ENCODE measurements around the gene DHH.
A peak's percentile ranks its signal among the peaks of the same experiment; 100 is the strongest.
"Not testable (repeated sequence)": the region's sequence is repeated elsewhere in the genome, so short reads cannot be mapped to it uniquely, and the experiment has no call there.

The DHH gene

GRCh38 chr12:49130151-49131050 lies 35.8 kb upstream of the DHH start:
- Histone ChIP-seq H3K27ac (ENCODE audit: low read length) (peak overlapping the region; percentile 94), H3K27me3 (ENCODE audit: insufficient read depth, low read length) (no peaks in the 10 kb centered on the region), H3K9ac (ENCODE audit: low read depth, low read length) (peak overlapping the region; percentile 98), H3K4me3 (ENCODE audit: low read length) (peak overlapping the region; percentile 96), H3K36me3 (ENCODE audit: insufficient read depth, low read depth, low read length) (peaks cover 39% of the 10 kb centered on the region), H3K4me1 (ENCODE audit: insufficient read depth, low read length) (peaks cover 9% of the 10 kb centered on the region; the same call in 1 of the 2 replicates), H3K9me3 (ENCODE audit: insufficient read depth, low read depth, low read length) (no peaks in the 10 kb centered on the region)

GRCh38 chr12:49129332-49130150 lies 34.9 kb upstream of the DHH start:
- H3K27ac ChIP-seq (ENCODE audit: low read length), result no peak overlapping the region
- H3K9me3 ChIP-seq (ENCODE audit: insufficient read depth, low read depth, low read length), result no peaks in the 10 kb centered on the region
- H3K4me3 ChIP-seq (ENCODE audit: low read length), result peak overlapping the region; percentile 96
- peaks cover 39% of the 10 kb centered on the region for H3K36me3 ChIP-seq (ENCODE audit: insufficient read depth, low read depth, low read length)
- peaks cover 9% of the 10 kb centered on the region; the same call in 1 of the 2 replicates for H3K4me1 ChIP-seq (ENCODE audit: insufficient read depth, low read length)
- H3K9ac ChIP-seq (ENCODE audit: low read depth, low read length), result peak overlapping the region; percentile 98; the same call in 1 of the 2 replicates
- H3K27me3 ChIP-seq (ENCODE audit: insufficient read depth, low read length), result no peaks in the 10 kb centered on the region

DNA sequence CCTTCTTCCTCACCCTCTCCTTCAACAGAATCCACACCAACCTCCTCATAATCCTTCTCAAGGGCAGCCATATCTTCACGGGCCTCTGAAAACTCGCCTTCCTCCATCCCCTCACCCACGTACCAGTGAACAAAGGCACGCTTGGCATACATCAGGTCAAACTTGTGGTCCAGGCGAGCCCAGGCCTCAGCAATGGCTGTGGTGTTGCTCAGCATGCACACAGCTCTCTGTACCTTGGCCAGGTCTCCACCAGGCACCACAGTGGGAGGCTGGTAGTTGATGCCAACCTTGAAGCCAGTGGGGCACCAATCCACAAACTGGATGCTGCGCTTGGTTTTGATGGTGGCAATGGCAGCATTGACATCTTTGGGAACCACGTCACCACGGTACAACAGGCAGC lies 33.4 kb upstream of the DHH start:
- not testable (repeated sequence) for H3K9ac ChIP-seq (ENCODE audit: low read depth, low read length); H3K4me3 ChIP-seq (ENCODE audit: low read length); H3K27ac ChIP-seq (ENCODE audit: low read length); H3K9me3 ChIP-seq (ENCODE audit: insufficient read depth, low read depth, low read length); H3K27me3 ChIP-seq (ENCODE audit: insufficient read depth, low read length); H3K4me1 ChIP-seq (ENCODE audit: insufficient read depth, low read length)
- peaks cover 39% of the 10 kb centered on the region for H3K36me3 ChIP-seq (ENCODE audit: insufficient read depth, low read depth, low read length)

DNA sequence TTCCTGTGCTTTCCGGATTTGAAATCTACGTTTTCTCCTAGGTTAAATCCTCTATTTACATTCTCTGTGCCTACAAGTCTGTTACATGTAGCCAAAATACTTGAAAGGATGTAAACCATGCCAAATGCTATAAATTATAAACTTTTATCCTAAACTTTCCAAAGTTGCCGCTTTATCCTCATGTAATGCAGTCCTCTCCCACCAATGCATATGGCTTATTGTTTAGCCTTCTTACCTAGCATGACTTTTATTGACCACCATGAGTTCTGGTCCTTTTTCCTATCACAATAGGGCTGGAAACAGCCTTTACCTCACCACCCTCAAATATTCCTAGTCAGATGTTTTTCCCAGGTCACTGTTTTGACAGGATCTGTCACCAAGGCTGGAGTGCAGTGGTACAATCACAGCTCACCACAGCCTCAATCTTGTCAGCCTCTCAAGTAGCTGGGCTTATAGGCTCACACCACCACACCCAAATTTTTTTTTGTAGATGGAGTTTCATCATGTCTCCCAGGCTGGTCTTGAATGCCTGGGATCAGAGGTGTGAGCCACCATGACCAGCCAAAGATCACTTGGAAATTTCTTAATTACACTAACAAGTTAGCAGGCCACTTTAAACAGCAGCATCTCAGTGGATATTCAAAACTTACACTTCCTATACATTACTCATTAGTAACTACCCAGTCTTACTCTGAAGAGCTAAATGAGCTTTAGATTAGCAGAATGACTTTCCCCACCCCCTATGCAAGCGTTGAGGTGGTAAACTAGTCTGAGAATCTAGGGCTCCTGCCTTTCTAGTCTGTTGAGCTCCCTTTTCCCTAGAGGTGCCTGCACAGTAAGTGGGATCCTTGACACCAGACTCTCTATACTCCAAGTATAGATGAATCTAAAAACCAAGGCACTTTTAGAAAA lies 32.5 kb upstream of the DHH start:
- H3K36me3 ChIP-seq (ENCODE audit: insufficient read depth, low read depth, low read length), result peaks cover 39% of the 10 kb centered on the region
- no peak overlapping the region for H3K4me3 ChIP-seq (ENCODE audit: low read length)
- H3K27me3 ChIP-seq (ENCODE audit: insufficient read depth, low read length), result no peaks in the 10 kb centered on the region
- H3K27ac ChIP-seq (ENCODE audit: low read length), result no peak overlapping the region
- no peaks in the 10 kb centered on the region for H3K9me3 ChIP-seq (ENCODE audit: insufficient read depth, low read depth, low read length)
- peaks cover 6% of the 10 kb centered on the region; the same call in 1 of the 2 replicates for H3K4me1 ChIP-seq (ENCODE audit: insufficient read depth, low read length)
- H3K9ac ChIP-seq (ENCODE audit: low read depth, low read length), result no peak overlapping the region

GRCh38 chr12:49121047-49121696 lies 26.6 kb upstream of the DHH start:
- Histone ChIP-seq H3K27ac (ENCODE audit: low read length) (no peak overlapping the region), H3K4me3 (ENCODE audit: low read length) (no peak overlapping the region), H3K27me3 (ENCODE audit: insufficient read depth, low read length) (no peaks in the 10 kb centered on the region; the same call in 1 of the 2 replicates), H3K36me3 (ENCODE audit: insufficient read depth, low read depth, low read length) (no peaks in the 10 kb centered on the region), H3K9me3 (ENCODE audit: insufficient read depth, low read depth, low read length) (no peaks in the 10 kb centered on the region), H3K4me1 (ENCODE audit: insufficient read depth, low read length) (no peaks in the 10 kb centered on the region), H3K9ac (ENCODE audit: low read depth, low read length) (no peak overlapping the region)

DNA sequence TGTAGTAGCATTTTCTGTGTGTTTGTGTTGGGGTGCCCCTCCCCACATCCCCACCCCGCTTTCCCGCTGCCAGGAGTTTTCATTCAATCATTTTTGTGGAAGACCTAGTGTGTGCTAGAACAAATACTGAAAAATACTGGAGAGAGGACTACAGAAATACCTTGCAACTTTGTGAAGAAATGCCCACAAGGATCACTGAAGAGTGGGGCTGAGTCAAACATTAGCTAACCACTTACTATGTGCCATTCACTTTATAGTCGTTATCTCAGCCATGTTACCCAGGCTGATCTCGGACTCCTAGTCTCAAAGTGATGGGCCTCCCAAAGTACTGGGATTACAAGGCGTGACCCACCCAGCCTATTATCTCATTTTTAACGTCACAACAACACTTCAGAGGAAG lies 16.6 kb upstream of the DHH start:
- Histone ChIP-seq H3K9ac (ENCODE audit: low read depth, low read length) (peak overlapping the region; percentile 66; the same call in 1 of the 2 replicates), H3K36me3 (ENCODE audit: insufficient read depth, low read depth, low read length) (peaks cover 10% of the 10 kb centered on the region; the same call in 1 of the 2 replicates), H3K4me3 (ENCODE audit: low read length) (peak overlapping the region; percentile 89), H3K27ac (ENCODE audit: low read length) (no peak overlapping the region), H3K4me1 (ENCODE audit: insufficient read depth, low read length) (0 out of 2 replicates have a peak, but pooled peaks cover 5% of the 10 kb centered on the region), H3K27me3 (ENCODE audit: insufficient read depth, low read length) (no peaks in the 10 kb centered on the region), H3K9me3 (ENCODE audit: insufficient read depth, low read depth, low read length) (0 out of 2 replicates have a peak, but pooled peaks cover 4% of the 10 kb centered on the region)

DNA sequence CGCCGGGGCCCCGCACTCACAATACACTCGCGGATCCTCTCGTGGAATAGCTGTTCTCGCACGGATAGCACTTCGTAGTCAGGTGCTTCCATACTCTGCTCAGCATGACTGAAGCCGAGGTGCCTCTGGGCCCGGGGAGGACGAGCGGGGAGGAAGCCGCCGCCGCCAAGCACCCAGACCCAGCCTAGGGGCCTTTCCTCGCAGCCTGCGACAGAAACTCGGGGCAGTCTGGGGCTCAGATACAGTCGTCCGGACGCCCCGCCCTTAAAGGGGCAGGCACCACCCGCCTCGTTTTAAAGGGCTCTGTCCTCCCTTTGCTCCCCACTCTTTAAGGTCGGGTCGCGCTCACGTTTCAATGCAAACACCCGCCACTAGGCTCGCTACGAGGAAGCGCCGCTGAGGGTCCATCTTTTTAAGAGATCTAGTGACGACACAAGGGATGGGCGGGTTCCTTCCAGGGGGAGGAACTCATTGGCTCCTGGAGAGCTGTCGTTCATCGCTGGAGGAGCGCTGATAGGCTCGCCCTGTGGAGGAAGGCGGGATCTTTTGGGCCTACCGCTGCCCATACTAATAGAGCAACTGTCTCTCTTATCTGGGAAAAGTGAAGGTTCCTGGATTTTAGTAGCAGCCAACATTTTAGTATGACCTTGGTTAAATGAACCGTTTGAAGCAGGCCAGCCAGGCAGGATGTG lies 16.0 kb upstream of the DHH start, which contains the start of gene LMBR1L:
Gene LMBR1L, minus strand, starts transcription at position 384 of the 692 bp plus-strand sequence. Its CDS starts 292 bp downstream, at position 92.
- Histone ChIP-seq H3K27ac (ENCODE audit: low read length) (no peak within 1 kb of the TSS), H3K4me3 (ENCODE audit: low read length) (peak within 1 kb of the TSS; percentile 89), H3K27me3 (ENCODE audit: insufficient read depth, low read length) (no peaks in the 10 kb centered on the region), H3K4me1 (ENCODE audit: insufficient read depth, low read length) (0 out of 2 replicates have a peak, but pooled peaks cover 5% of the 10 kb centered on the region), H3K36me3 (ENCODE audit: insufficient read depth, low read depth, low read length) (peaks cover 16% of the 10 kb centered on the region), H3K9me3 (ENCODE audit: insufficient read depth, low read depth, low read length) (0 out of 2 replicates have a peak, but pooled peaks cover 4% of the 10 kb centered on the region), H3K9ac (ENCODE audit: low read depth, low read length) (peak within 1 kb of the TSS; percentile 90)

GRCh38 chr12:49109641-49110463 lies 15.3 kb upstream of the DHH start:
- peak overlapping the region; percentile 89 for H3K4me3 ChIP-seq (ENCODE audit: low read length)
- 0 out of 2 replicates have a peak, but pooled peaks cover 5% of the 10 kb centered on the region for H3K4me1 ChIP-seq (ENCODE audit: insufficient read depth, low read length)
- no peaks in the 10 kb centered on the region for H3K27me3 ChIP-seq (ENCODE audit: insufficient read depth, low read length)
- H3K36me3 ChIP-seq (ENCODE audit: insufficient read depth, low read depth, low read length), result peaks cover 23% of the 10 kb centered on the region
- peak overlapping the region; percentile 90 for H3K9ac ChIP-seq (ENCODE audit: low read depth, low read length)
- 0 out of 2 replicates have a peak, but pooled peaks cover 4% of the 10 kb centered on the region for H3K9me3 ChIP-seq (ENCODE audit: insufficient read depth, low read depth, low read length)
- no peak overlapping the region for H3K27ac ChIP-seq (ENCODE audit: low read length)

DNA sequence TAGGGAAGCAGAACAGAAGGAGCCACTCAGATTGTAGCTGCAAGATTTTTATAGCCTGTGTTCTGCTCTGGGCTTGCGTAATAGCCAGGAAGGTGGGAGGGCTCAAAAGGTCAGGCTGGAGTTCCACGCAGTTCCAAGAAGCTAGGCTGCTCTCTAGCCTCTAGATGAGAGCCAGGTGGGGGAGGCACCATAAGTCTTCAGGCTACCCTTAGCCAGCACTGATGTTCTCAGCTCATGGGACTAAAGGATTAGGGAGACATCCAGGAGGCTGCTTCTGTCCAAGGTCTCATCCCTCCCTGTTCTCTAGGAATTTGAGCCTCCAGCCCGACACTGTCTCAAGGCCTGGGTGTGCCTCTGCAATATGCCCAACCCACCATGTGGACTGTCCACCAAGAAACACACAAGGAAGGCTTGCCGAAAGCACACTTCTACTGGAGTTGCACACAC lies 14.4 kb upstream of the DHH start:
- no peaks in the 10 kb centered on the region for H3K27me3 ChIP-seq (ENCODE audit: insufficient read depth, low read length)
- peaks cover 30% of the 10 kb centered on the region for H3K36me3 ChIP-seq (ENCODE audit: insufficient read depth, low read depth, low read length)
- peak overlapping the region; percentile 90; the same call in 1 of the 2 replicates for H3K9ac ChIP-seq (ENCODE audit: low read depth, low read length)
- peak overlapping the region; percentile 89 for H3K4me3 ChIP-seq (ENCODE audit: low read length)
- 0 out of 2 replicates have a peak, but pooled peaks cover 4% of the 10 kb centered on the region for H3K9me3 ChIP-seq (ENCODE audit: insufficient read depth, low read depth, low read length)
- H3K4me1 ChIP-seq (ENCODE audit: insufficient read depth, low read length), result 0 out of 2 replicates have a peak, but pooled peaks cover 5% of the 10 kb centered on the region
- no peak overlapping the region for H3K27ac ChIP-seq (ENCODE audit: low read length)

Measured in iPS-20b (cell line).